Endodermal cell (in vitro differentiated cells): Measurements from ENCODE around the gene OR12D3. TPM values are rescaled to one million over a fixed set of nuclear protein-coding genes. Genes with fewer than 3 reads are reported as not detected.

Source experiments
- DNase-seq: peaks from one replicate; pipeline ENCODE4 v3.0.0-alpha.2; 2017
- H3K27ac ChIP-seq: 2 replicates; pipeline ENCODE4 v1.5.1; 2013; ENCODE audit warnings: mild to moderate bottlenecking, low read depth, low read length, moderate library complexity
- H3K27me3 ChIP-seq: 2 replicates; pipeline ENCODE4 v1.6.1; 2013; ENCODE audit warnings: mild to moderate bottlenecking, low read length, moderate library complexity; ENCODE audit not compliant: insufficient read depth, control insufficient read depth, poor library complexity, severe bottlenecking
- H3K36me3 ChIP-seq: 2 replicates; pipeline ENCODE4 v1.7.0; 2013; ENCODE audit warnings: mild to moderate bottlenecking, low read length, moderate library complexity; ENCODE audit not compliant: control insufficient read depth, insufficient read depth
- H3K4me1 ChIP-seq: one replicate; pipeline ENCODE4 v1.7.0; 2013; ENCODE audit warnings: low read length; ENCODE audit not compliant: control insufficient read depth, insufficient read depth
- H3K4me3 ChIP-seq: 2 replicates; pipeline ENCODE4 v1.5.1; 2013; ENCODE audit warnings: mild to moderate bottlenecking, low read length, moderate library complexity
- H3K9ac ChIP-seq: 2 replicates; pipeline ENCODE4 v1.6.1; 2013; ENCODE audit warnings: mild to moderate bottlenecking, low read length, moderate library complexity; ENCODE audit not compliant: poor library complexity, severe bottlenecking; ENCODE audit errors: extremely low read depth
- H3K9me3 ChIP-seq: 2 replicates; pipeline ENCODE4 v1.6.1; 2013; ENCODE audit warnings: mild to moderate bottlenecking, low read length, moderate library complexity; ENCODE audit not compliant: control insufficient read depth
- H3K27ac Mint-ChIP-seq: 2 replicates; pipeline ENCODE4 v1.8.0; 2020; ENCODE audit warnings: mixed read lengths
- H3K27me3 Mint-ChIP-seq: 2 replicates; pipeline ENCODE4 v1.8.0; 2021; ENCODE audit warnings: mild to moderate bottlenecking, mixed read lengths; ENCODE audit not compliant: insufficient read depth
- H3K36me3 Mint-ChIP-seq: 2 replicates; pipeline ENCODE4 v1.8.0; 2020; ENCODE audit warnings: low read depth, mixed read lengths
- H3K4me1 Mint-ChIP-seq: 2 replicates; pipeline ENCODE4 v1.8.0; 2020; ENCODE audit warnings: mixed read lengths
- H3K4me3 Mint-ChIP-seq: 2 replicates; pipeline ENCODE4 v1.8.0; 2020; ENCODE audit warnings: mild to moderate bottlenecking, moderate library complexity, mixed read lengths
- H3K9me3 Mint-ChIP-seq: 2 replicates; pipeline ENCODE4 v1.8.0; 2020; ENCODE audit warnings: mild to moderate bottlenecking, mixed read lengths
- WGBS, 2 experiments: methylation state at CpG; one replicate each; pipeline versions ENCODE4 v1.1.5 to v1.1.7; 2013; ENCODE audit warnings: missing lambda C conversion rate in 2 of 2, mixed read lengths in 1 of 2; ENCODE audit not compliant: insufficient coverage in 1 of 2, insufficient read length in 1 of 2; 5-methylcytosine and 5-hydroxymethylcytosine counted together
- total RNA-seq, 2 donors: library from RNA; stranded (reverse); fragmentation: NEBNext Ultra II Directional in 1 of 2; extraction: Animal tissue kit (Norgen Biotek cat#: 25700) in 1 of 2; gene quantifications; 2 replicates in 1 of 2; 3 replicates in 1 of 2; pipeline ENCODE4 v1.2.1, GENCODE V29; 2021
- TF ChIP-seq, protein P1 (sequence below): fragments of 200-600 bp; sonication (generic); conservative IDR thresholded peaks from 2 replicates; pipeline ENCODE4 v1.5.0; 2021; ENCODE audit warnings: antibody characterized with exemption, mild to moderate bottlenecking

OR12D3 gene
- total RNA-seq, 2 donors from 2014 or later = not detected

DNA sequence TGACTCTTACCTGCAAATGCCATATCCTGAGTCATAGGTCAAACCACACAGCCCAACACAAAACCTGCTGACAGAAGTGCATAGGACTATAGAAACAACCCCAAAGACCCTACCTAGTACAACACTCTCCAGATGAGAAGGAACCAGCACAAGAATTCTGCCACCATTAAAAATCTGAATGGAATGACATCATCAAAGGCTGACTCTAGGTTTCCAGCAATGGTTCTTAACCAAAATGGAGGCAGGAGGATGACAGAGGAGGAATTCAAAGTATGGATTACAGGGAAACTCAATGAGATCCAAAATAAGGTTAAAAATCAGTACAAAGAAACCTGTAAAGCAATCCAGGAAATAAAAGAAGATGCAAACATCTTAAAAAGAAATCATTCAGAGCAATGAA is 42.4 kb downstream of the OR12D3 start:
- Histone ChIP-seq H3K9me3 (no peaks in the 10 kb centered on the region), H3K4me3 (no peak overlapping the region), H3K36me3 (no peaks in the 10 kb centered on the region), H3K9ac (no peak overlapping the region), H3K27me3 (peaks cover 3% of the 10 kb centered on the region), H3K27ac (no peak overlapping the region), H3K4me1 (no peaks in the 10 kb centered on the region)
- Mint-ChIP-seq H3K36me3 (no peaks in the 10 kb centered on the region), H3K9me3 (no peaks in the 10 kb centered on the region), H3K27me3 (no peaks in the 10 kb centered on the region), H3K27ac (no peak overlapping the region), H3K4me3 (no peak overlapping the region), H3K4me1 (no peaks in the 10 kb centered on the region)
- no peak for DNase-seq
- TF ChIP-seq, protein P1, sequence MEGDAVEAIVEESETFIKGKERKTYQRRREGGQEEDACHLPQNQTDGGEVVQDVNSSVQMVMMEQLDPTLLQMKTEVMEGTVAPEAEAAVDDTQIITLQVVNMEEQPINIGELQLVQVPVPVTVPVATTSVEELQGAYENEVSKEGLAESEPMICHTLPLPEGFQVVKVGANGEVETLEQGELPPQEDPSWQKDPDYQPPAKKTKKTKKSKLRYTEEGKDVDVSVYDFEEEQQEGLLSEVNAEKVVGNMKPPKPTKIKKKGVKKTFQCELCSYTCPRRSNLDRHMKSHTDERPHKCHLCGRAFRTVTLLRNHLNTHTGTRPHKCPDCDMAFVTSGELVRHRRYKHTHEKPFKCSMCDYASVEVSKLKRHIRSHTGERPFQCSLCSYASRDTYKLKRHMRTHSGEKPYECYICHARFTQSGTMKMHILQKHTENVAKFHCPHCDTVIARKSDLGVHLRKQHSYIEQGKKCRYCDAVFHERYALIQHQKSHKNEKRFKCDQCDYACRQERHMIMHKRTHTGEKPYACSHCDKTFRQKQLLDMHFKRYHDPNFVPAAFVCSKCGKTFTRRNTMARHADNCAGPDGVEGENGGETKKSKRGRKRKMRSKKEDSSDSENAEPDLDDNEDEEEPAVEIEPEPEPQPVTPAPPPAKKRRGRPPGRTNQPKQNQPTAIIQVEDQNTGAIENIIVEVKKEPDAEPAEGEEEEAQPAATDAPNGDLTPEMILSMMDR = no peak

DNA sequence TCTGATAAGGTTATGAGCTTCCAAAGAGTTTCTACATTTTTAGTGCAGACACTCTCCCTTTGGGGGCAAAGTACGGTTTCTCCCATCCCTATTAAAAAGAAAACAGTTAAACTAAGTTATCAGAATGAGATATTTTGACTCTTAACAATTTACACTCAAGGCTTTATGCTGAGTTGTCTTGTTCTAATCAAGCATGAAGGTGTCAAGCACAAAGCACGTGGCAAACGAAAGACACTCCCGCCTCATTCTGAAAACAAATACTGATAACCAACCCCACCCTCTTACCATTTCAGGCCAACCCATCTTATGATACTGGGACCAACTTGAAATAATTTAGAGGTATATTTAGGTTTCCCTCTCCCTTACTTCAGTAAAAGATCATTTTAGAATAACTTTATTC is 49.3 kb downstream of the OR12D3 start:
- H3K27ac ChIP-seq = no peak overlapping the region
- Mint-ChIP-seq H3K4me3 (no peak overlapping the region), H3K27ac (no peak overlapping the region), H3K27me3 (no peaks in the 10 kb centered on the region), H3K9me3 (no peaks in the 10 kb centered on the region), H3K36me3 (no peaks in the 10 kb centered on the region), H3K4me1 (no peaks in the 10 kb centered on the region)
- no peak overlapping the region for H3K9ac ChIP-seq
- TF ChIP-seq, protein P1 = no peak
- no peaks in the 10 kb centered on the region for H3K27me3 ChIP-seq
- no peak overlapping the region for H3K4me3 ChIP-seq
- DNase-seq = no peak
- no peaks in the 10 kb centered on the region for H3K9me3 ChIP-seq
- 71% methylated on average over 4 of the region's 4 CpGs; no CpG with 5 or more reads in 1 of the 2 experiments for WGBS, 2 experiments
- H3K4me1 ChIP-seq = no peaks in the 10 kb centered on the region
- no peaks in the 10 kb centered on the region for H3K36me3 ChIP-seq

Other genes starting within 250 kb of the OR12D3 start
- not detected for gene OR2J2, start 204.4 kb downstream of the OR12D3 start, total RNA-seq
- gene OR14J1, start 73.6 kb downstream of the OR12D3 start, total RNA-seq = not detected
- not detected for gene OR5V1, start 6.4 kb downstream of the OR12D3 start, total RNA-seq
- not detected for gene OR12D2, start 20.3 kb upstream of the OR12D3 start, total RNA-seq
- not detected for gene OR12D1, start 39.6 kb upstream of the OR12D3 start, total RNA-seq
- gene OR10C1, start 64.0 kb upstream of the OR12D3 start, total RNA-seq = not detected
- gene OR11A1, start 81.8 kb upstream of the OR12D3 start, total RNA-seq = not detected
- gene OR2H1, start 81.9 kb upstream of the OR12D3 start, total RNA-seq = not detected
- gene MAS1L, start 112.7 kb upstream of the OR12D3 start, total RNA-seq = not detected
- gene UBD, start 184.4 kb upstream of the OR12D3 start, total RNA-seq = not detected
- not detected for gene OR2H2, start 209.8 kb upstream of the OR12D3 start, total RNA-seq